Panc1 (cell line): ENCODE results near the gene MYBBP1A.

Source experiments
- CTCF ChIP-seq: fragments of 450-650 bp; IDR thresholded peaks from 2 replicates; pipeline ENCODE4 v1.5.1; 2017; ENCODE audit warnings: mild to moderate bottlenecking
- POLR2AphosphoS5 ChIP-seq: IDR thresholded peaks from 2 replicates; pipeline ENCODE4 v1.6.1; 2012; ENCODE audit warnings: mild to moderate bottlenecking, low read depth, low read length, moderate library complexity
- SIN3A ChIP-seq: IDR thresholded peaks from 2 replicates; pipeline ENCODE4 v1.6.1; 2012; ENCODE audit warnings: low read depth, mild to moderate bottlenecking, low read length, moderate library complexity, borderline replicate concordance; ENCODE audit not compliant: insufficient read depth
- TCF7L2 ChIP-seq: IDR thresholded peaks from 2 replicates; pipeline ENCODE4 v1.6.1; 2011; ENCODE audit warnings: mild to moderate bottlenecking, low read depth, low read length, inconsistent platforms

GRCh38 chr17:4590981-4591453 is 35.8 kb upstream of the MYBBP1A start:
- TF ChIP-seq CTCF = no peak
- no peak for TF ChIP-seq TCF7L2
- no peak for TF ChIP-seq SIN3A
- TF ChIP-seq POLR2AphosphoS5 = no peak
